ENCODE data around the gene NEURL1.

- TF ChIP-seq GATA2 (IDR thresholded peaks at IDR 0.05; ENCODE audit: low read depth, low read length) (no peak), GATA3 (IDR thresholded peaks at IDR 0.05; ENCODE audit: low read depth, low read length) (no peak)
These were observed 50.4 kb downstream of the NEURL1 start for GRCh38 chr10:103543617-103544525.

Measured in SH-SY5Y (cell line).